ENCODE results near the gene CXorf65. TPM values are rescaled to one million over a fixed set of nuclear protein-coding genes. Genes with fewer than 3 reads are reported as not detected.

Gene CXorf65
- total RNA-seq, 4 donors from 2014 or later, result not detected

DNA sequence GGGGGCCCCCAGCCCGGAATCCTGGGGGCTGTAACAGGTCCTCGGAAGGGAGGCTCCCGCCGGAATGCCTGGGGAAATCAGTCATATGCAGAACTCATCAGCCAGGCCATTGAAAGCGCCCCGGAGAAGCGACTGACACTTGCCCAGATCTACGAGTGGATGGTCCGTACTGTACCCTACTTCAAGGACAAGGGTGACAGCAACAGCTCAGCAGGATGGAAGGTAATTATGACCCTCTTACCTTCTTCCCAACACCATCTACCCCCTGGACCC is 9.8 kb downstream of the CXorf65 start:
- intact Hi-C loops (cut with DNase I; ENCODE audit: low total_unique reads), result no loop called here
- WGBS, 2 donors (ENCODE audit: low coverage in 1 of 2), result 49% methylated on average over 9 of the region's 9 CpGs; no CpG with 5 or more reads in 1 of the 2 donors
- TF ChIP-seq POLR2AphosphoS5 (IDR thresholded peaks at IDR 0.05), result no peak
- TF ChIP-seq EP300 (IDR thresholded peaks at IDR 0.05; ENCODE audit: low read depth), result no peak
- no peak for TF ChIP-seq POLR2A (IDR thresholded peaks at IDR 0.05)
- TF ChIP-seq CTCF (IDR thresholded peaks at IDR 0.05), result no peak
- Histone ChIP-seq H3K4me3 (peak overlapping the region; percentile 49 to 67 (median 56)), H3K9me3 (no peaks in the 10 kb centered on the region), H3K4me1 (peaks cover 7 to 23% (median 10%) of the 10 kb centered on the region in 4 donors), H3K27me3 (no peaks in the 10 kb centered on the region), H3K36me3 (no peaks in the 10 kb centered on the region), H3K27ac (peak overlapping the region; percentile 66 to 83 (median 79))
- no peak for DNase-seq
- in situ Hi-C loops (cut with MboI; ENCODE audit: low pct_ligation_motif_present in 1 of 4, low pct_unique_long_range_greater_than_20kb in 1 of 4, low sequenced_read_pairs in 3 of 4), result loop anchor here in 1 of 4 donors (25.0 kb wide), 1 partner anchor 91 kb away; no protein-coding TSS in a partner anchor

GRCh38 chrX:71095981-71096759 is 10.4 kb downstream of the CXorf65 start:
- H3K36me3 ChIP-seq, result no peaks in the 10 kb centered on the region
- peak overlapping the region; percentile 49 to 67 (median 56) for H3K4me3 ChIP-seq
- peak overlapping the region; percentile 66 to 83 (median 79) for H3K27ac ChIP-seq
- no peaks in the 10 kb centered on the region for H3K27me3 ChIP-seq
- peak; percentile 11 for DNase-seq
- TF ChIP-seq CTCF (IDR thresholded peaks at IDR 0.05), result no peak
- TF ChIP-seq POLR2A (IDR thresholded peaks at IDR 0.05), result peak; percentile 44
- peak in 1 of 3 donors; percentile 5 for TF ChIP-seq POLR2AphosphoS5 (IDR thresholded peaks at IDR 0.05)
- no peak for TF ChIP-seq EP300 (IDR thresholded peaks at IDR 0.05; ENCODE audit: low read depth)
- 44% methylated on average over 46 of the region's 46 CpGs; no CpG with 5 or more reads in 1 of the 2 donors for WGBS, 2 donors (ENCODE audit: low coverage in 1 of 2)
- peaks cover 7 to 23% (median 10%) of the 10 kb centered on the region in 4 donors for H3K4me1 ChIP-seq
- intact Hi-C loops (cut with DNase I; ENCODE audit: low total_unique reads), result no loop called here
- no peaks in the 10 kb centered on the region for H3K9me3 ChIP-seq
- in situ Hi-C loops (cut with MboI; ENCODE audit: low pct_ligation_motif_present in 1 of 4, low pct_unique_long_range_greater_than_20kb in 1 of 4, low sequenced_read_pairs in 3 of 4), result loop anchor here in 1 of 4 donors (25.0 kb wide), 1 partner anchor 91 kb away; no protein-coding TSS in a partner anchor

- no peaks in the 10 kb centered on the region for H3K9me3 ChIP-seq
- intact Hi-C loops (cut with DNase I; ENCODE audit: low total_unique reads), result no loop called here
- peak within 1 kb of the TSS; percentile 66 to 83 (median 79) for H3K27ac ChIP-seq
- H3K27me3 ChIP-seq, result no peaks in the 10 kb centered on the region
- TF ChIP-seq POLR2AphosphoS5 (IDR thresholded peaks at IDR 0.05) (peak; percentile 23 to 53 (median 32)), POLR2A (IDR thresholded peaks at IDR 0.05) (no peak), EP300 (IDR thresholded peaks at IDR 0.05; ENCODE audit: low read depth) (no peak)
- DNase-seq, result peak; percentile 93
- 0 to 31% methylated on average over 3 to 27 of the region's 29 CpGs for WGBS, 2 donors (ENCODE audit: low coverage in 1 of 2)
- peak within 1 kb of the TSS; percentile 49 to 67 (median 56) for H3K4me3 ChIP-seq
- peaks cover 7 to 23% (median 10%) of the 10 kb centered on the region in 4 donors for H3K4me1 ChIP-seq
- in situ Hi-C loops (cut with MboI; ENCODE audit: low pct_ligation_motif_present in 1 of 4, low pct_unique_long_range_greater_than_20kb in 1 of 4, low sequenced_read_pairs in 3 of 4), result loop anchor here in 1 of 4 donors (25.0 kb wide), 1 partner anchor 92 kb away; no protein-coding TSS in a partner anchor
- no peaks in the 10 kb centered on the region for H3K36me3 ChIP-seq
Observed at GRCh38 chrX:71095555-71095980, 11.0 kb downstream of the CXorf65 start, which contains the start of gene FOXO4. Gene FOXO4, plus strand, starts transcription at chrX:71095851. Its CDS starts 678 bp downstream, at chrX:71096529.

DNA sequence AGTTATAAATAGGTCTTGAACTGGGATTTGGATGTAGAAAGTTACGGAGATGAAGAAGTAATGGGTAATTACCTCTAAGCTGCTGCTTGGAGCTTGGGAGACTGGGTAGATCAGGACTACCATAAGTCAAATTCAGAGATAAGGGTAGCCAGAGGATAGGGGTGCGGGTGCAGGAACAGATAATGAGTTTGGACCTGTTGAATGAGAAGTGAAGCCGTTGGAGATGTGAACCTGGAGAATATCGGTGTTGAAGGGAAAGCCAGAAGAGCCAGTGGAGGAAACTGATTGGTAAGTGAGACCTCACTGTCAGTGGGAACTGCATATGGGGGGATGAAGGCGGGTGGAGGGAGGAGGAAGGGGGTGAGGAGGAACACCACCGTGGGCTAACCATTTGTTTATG is 11.5 kb downstream of the CXorf65 start:
- H3K36me3 ChIP-seq, result no peaks in the 10 kb centered on the region
- WGBS, 2 donors (ENCODE audit: low coverage in 1 of 2), result 31 to 40% methylated on average over 6 of the region's 6 CpGs
- no peak for DNase-seq
- no peaks in the 10 kb centered on the region for H3K9me3 ChIP-seq
- intact Hi-C loops (cut with DNase I; ENCODE audit: low total_unique reads), result no loop called here
- H3K4me1 ChIP-seq, result peaks cover 7 to 23% (median 10%) of the 10 kb centered on the region in 4 donors
- H3K27me3 ChIP-seq, result no peaks in the 10 kb centered on the region
- peak overlapping the region in 3 of 4 donors; percentile 49 to 67 (median 61) for H3K4me3 ChIP-seq
- no peak for TF ChIP-seq EP300 (IDR thresholded peaks at IDR 0.05; ENCODE audit: low read depth)
- TF ChIP-seq POLR2AphosphoS5 (IDR thresholded peaks at IDR 0.05), result no peak
- no peak for TF ChIP-seq CTCF (IDR thresholded peaks at IDR 0.05)
- no peak for TF ChIP-seq POLR2A (IDR thresholded peaks at IDR 0.05)
- H3K27ac ChIP-seq, result peak overlapping the region in 3 of 4 donors; percentile 66 to 83 (median 79)
- in situ Hi-C loops (cut with MboI; ENCODE audit: low pct_ligation_motif_present in 1 of 4, low pct_unique_long_range_greater_than_20kb in 1 of 4, low sequenced_read_pairs in 3 of 4), result loop anchor here in 1 of 4 donors (25.0 kb wide), 1 partner anchor 92 kb away; no protein-coding TSS in a partner anchor
